K562 (cell line): ENCODE measurements around the gene ATP5MG. TPM values are rescaled to one million over a fixed set of nuclear protein-coding genes. Genes with fewer than 3 reads are reported as not detected.

ENCODE experiments used
- CTCF ChIP-seq, 3 experiments: IDR thresholded peaks in 2 of 3; conservative IDR thresholded peaks in 1 of 3; 2 replicates each; pipeline ENCODE4 v1.5.1; 2011 to 2012; ENCODE audit warnings: low read length in 3 of 3, mild to moderate bottlenecking in 3 of 3, control low read depth in 2 of 3, improper control_type of control experiment in 1 of 3, inconsistent platforms in 1 of 3, low read depth in 1 of 3, mixed read lengths in 1 of 3, moderate library complexity in 1 of 3; ENCODE audit not compliant: insufficient read depth in 2 of 3
- E2F3 ChIP-seq: fragments of 250-450 bp; sonication (Bioruptor Pico); IDR thresholded peaks from 2 replicates; pipeline ENCODE4 v1.4.0; 2020; ENCODE audit warnings: mild to moderate bottlenecking
- ELF4 ChIP-seq: fragments of 450-650 bp; formaldehyde crosslinking; IDR thresholded peaks from 2 replicates; pipeline ENCODE4 v1.4.0; 2022; ENCODE audit warnings: missing genetic modification characterization
- FOXJ3 ChIP-seq: sonication (generic); formaldehyde crosslinking; IDR thresholded peaks from 2 replicates; pipeline ENCODE4 v1.4.0; 2020; ENCODE audit warnings: mild to moderate bottlenecking, missing genetic modification reagents
- FOXK1 ChIP-seq: sonication (generic); formaldehyde crosslinking; IDR thresholded peaks from 2 replicates; pipeline ENCODE4 v1.8.0; 2022; ENCODE audit warnings: missing genetic modification reagents, mild to moderate bottlenecking, borderline replicate concordance
- GABPB1 ChIP-seq: sonication (generic); formaldehyde crosslinking; IDR thresholded peaks from 2 replicates; pipeline ENCODE4 v1.8.0; 2022; ENCODE audit warnings: mild to moderate bottlenecking, missing genetic modification reagents
- POLR3G ChIP-seq: IDR thresholded peaks from 2 replicates; pipeline ENCODE4 v1.6.1; 2011; ENCODE audit not compliant: insufficient read length, insufficient replicate concordance; ENCODE audit errors: extremely low read depth
- RAD51 ChIP-seq: fragments of 450-650 bp; IDR thresholded peaks from 2 replicates; pipeline ENCODE4 v1.7.1; 2016; ENCODE audit warnings: low read depth, mild to moderate bottlenecking, borderline replicate concordance
- RNF2 ChIP-seq: sonication (generic); IDR thresholded peaks from 2 replicates; pipeline ENCODE4 v1.6.1; 2016
- SMAD1 ChIP-seq: fragments of 150-350 bp; IDR thresholded peaks from 2 replicates; pipeline ENCODE4 v1.6.1; 2014; ENCODE audit warnings: low read length, low read depth; ENCODE audit not compliant: partially characterized antibody
- TCF3 ChIP-seq: sonication (generic); formaldehyde crosslinking; IDR thresholded peaks from 2 replicates; pipeline ENCODE4 v1.4.0; 2020; ENCODE audit warnings: mild to moderate bottlenecking, missing genetic modification reagents
- TSHZ1 ChIP-seq: fragments of 250-450 bp; sonication (Bioruptor Pico); IDR thresholded peaks from 2 replicates; pipeline ENCODE4 v1.4.0; 2020; ENCODE audit warnings: mild to moderate bottlenecking, moderate library complexity
- ZEB2 ChIP-seq: fragments of 450-650 bp; IDR thresholded peaks from 2 replicates; pipeline ENCODE4 v1.6.1; 2016
- ZFP30 ChIP-seq: fragments of 250-450 bp; sonication (Bioruptor Pico); IDR thresholded peaks from 2 replicates; pipeline ENCODE4 v1.8.0; 2022; ENCODE audit warnings: moderate library complexity, mild to moderate bottlenecking, inconsistent platforms, borderline replicate concordance
- ZNF76 ChIP-seq: fragments of 250-450 bp; sonication (Bioruptor Pico); IDR thresholded peaks from 2 replicates; pipeline ENCODE4 v1.4.0; 2020; ENCODE audit warnings: mild to moderate bottlenecking, moderate library complexity, borderline replicate concordance
- polyA plus RNA-seq, 8 experiments: library from polyadenylated mRNA; depleted of rRNA in 4 of 8; stranded (reverse) in 5 of 8; unstranded in 3 of 8; fragments of >200 nt; fragmentation: Nextera tagmentation in 2 of 8; fragmentation: Illumina TruSeq in 1 of 8; extraction: Ambion mirVana in 2 of 8; extraction: Trizol in 1 of 8; gene quantifications; 2 replicates each; pipeline versions ENCODE4 v1.2.1 to v1.2.3, GENCODE V29; 2011 to 2014; ENCODE audit warnings: inconsistent platforms in 1 of 8, missing spikeins in 1 of 8
- total RNA-seq, 7 experiments: library from RNA; depleted of rRNA in 6 of 7; stranded (reverse); fragments of >200 nt in 6 of 7; fragmentation: Illumina TruSeq in 2 of 7; extraction: Trizol in 2 of 7; gene quantifications; 2 replicates each; pipeline versions ENCODE4 v1.2.1 to v1.2.3, GENCODE V29; 2011 to 2021; ENCODE audit warnings: low replicate concordance in 1 of 7
- TF ChIP-seq, protein P1 (sequence below): fragments of 450-650 bp; formaldehyde crosslinking; IDR thresholded peaks from 2 replicates; pipeline ENCODE4 v1.4.0; 2020; ENCODE audit warnings: mild to moderate bottlenecking, mixed read lengths
- TF ChIP-seq, protein P2 (sequence below): sonication (generic); formaldehyde crosslinking; IDR thresholded peaks from 2 replicates; pipeline ENCODE4 v1.8.0; 2022; ENCODE audit warnings: missing genetic modification reagents, mild to moderate bottlenecking, borderline replicate concordance
- TF ChIP-seq, protein P3 (sequence below): fragments of 250-450 bp; sonication (Bioruptor Pico); IDR thresholded peaks from 2 replicates; pipeline ENCODE4 v1.4.0; 2020; ENCODE audit warnings: mild to moderate bottlenecking

The ATP5MG gene
- total and polyA plus RNA-seq, 9 of the 15 experiments (the other 6 are each of a cell fraction or from before 2014, with no cell fraction given), result 301 to 2,138 (median 434) TPM

GRCh38 chr11:118435893-118436624 lies 34.7 kb downstream of the ATP5MG start, which contains the start of gene KMT2A (continued):
- TF ChIP-seq GABPB1 (CRISPR knock-in tag) (peak; percentile 77; the same call in 1 of the 2 replicates), RNF2 (0 out of 2 replicates have a peak, but pooled peaks have one; percentile 24), SMAD1 (no peak), TCF3 (no peak), FOXK1 (CRISPR knock-in tag) (peak; percentile 71; the same call in 1 of the 2 replicates), TSHZ1 (no peak), E2F3 (CRISPR knock-in tag) (peak; percentile 88), ZNF76 (peak; percentile 94; the same call in 1 of the 2 replicates), ZEB2 (peak; percentile 97), ELF4 (no peak), ZFP30 (CRISPR knock-in tag) (no peak), POLR3G (no peak), FOXJ3 (CRISPR knock-in tag) (no peak), CTCF (IDR thresholded peaks at IDR 0.05 in 2 of 3, conservative IDR thresholded peaks at IDR 0.05 in 1 of 3; ENCODE audit: insufficient read depth in 2 of 3, low read depth in 1 of 3, low read length in 3 of 3) (no peak; a peak in 1 of 6 replicates), RAD51 (no peak)
- TF ChIP-seq, protein P1, sequence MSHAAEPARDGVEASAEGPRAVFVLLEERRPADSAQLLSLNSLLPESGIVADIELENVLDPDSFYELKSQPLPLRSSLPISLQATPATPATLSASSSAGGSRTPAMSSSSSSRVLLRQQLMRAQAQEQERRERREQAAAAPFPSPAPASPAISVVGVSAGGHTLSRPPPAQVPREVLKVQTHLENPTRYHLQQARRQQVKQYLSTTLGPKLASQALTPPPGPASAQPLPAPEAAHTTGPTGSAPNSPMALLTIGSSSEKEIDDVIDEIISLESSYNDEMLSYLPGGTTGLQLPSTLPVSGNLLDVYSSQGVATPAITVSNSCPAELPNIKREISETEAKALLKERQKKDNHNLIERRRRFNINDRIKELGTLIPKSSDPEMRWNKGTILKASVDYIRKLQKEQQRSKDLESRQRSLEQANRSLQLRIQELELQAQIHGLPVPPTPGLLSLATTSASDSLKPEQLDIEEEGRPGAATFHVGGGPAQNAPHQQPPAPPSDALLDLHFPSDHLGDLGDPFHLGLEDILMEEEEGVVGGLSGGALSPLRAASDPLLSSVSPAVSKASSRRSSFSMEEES (CRISPR knock-in tag), result no peak; the same call in 1 of the 2 replicates
- TF ChIP-seq, protein P2, sequence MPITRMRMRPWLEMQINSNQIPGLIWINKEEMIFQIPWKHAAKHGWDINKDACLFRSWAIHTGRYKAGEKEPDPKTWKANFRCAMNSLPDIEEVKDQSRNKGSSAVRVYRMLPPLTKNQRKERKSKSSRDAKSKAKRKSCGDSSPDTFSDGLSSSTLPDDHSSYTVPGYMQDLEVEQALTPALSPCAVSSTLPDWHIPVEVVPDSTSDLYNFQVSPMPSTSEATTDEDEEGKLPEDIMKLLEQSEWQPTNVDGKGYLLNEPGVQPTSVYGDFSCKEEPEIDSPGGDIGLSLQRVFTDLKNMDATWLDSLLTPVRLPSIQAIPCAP (CRISPR knock-in tag), result no peak; the same call in 1 of the 2 replicates
- TF ChIP-seq, protein P3, sequence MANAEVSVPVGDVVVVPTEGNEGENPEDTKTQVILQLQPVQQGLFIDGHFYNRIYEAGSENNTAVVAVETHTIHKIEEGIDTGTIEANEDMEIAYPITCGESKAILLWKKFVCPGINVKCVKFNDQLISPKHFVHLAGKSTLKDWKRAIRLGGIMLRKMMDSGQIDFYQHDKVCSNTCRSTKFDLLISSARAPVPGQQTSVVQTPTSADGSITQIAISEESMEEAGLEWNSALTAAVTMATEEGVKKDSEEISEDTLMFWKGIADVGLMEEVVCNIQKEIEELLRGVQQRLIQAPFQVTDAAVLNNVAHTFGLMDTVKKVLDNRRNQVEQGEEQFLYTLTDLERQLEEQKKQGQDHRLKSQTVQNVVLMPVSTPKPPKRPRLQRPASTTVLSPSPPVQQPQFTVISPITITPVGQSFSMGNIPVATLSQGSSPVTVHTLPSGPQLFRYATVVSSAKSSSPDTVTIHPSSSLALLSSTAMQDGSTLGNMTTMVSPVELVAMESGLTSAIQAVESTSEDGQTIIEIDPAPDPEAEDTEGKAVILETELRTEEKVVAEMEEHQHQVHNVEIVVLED (CRISPR knock-in tag), result peak; percentile 77
